Suprapubic skin (tissue), 4 donors: ENCODE data around the gene CASTOR1. TPM values are rescaled to one million over a fixed set of nuclear protein-coding genes. Genes with fewer than 3 reads are reported as not detected.

ENCODE experiments used
- DNase-seq, 2 donors: peaks; one replicate each; pipeline ENCODE4 v3.0.0-alpha.2; 2019; ENCODE audit warnings: low spot score in 2 of 2
- H3K27ac ChIP-seq: fragments of 200-600 bp; sonication (generic); one replicate; pipeline ENCODE4 v1.5.1; 2019
- H3K27me3 ChIP-seq: fragments of 200-600 bp; sonication (generic); one replicate; pipeline ENCODE4 v1.5.1; 2019
- H3K36me3 ChIP-seq: fragments of 200-600 bp; sonication (generic); one replicate; pipeline ENCODE4 v1.5.1; 2019
- H3K4me1 ChIP-seq: fragments of 200-600 bp; sonication (generic); one replicate; pipeline ENCODE4 v1.5.1; 2019
- H3K4me3 ChIP-seq: fragments of 200-600 bp; sonication (generic); one replicate; pipeline ENCODE4 v1.5.1; 2019; ENCODE audit warnings: mild to moderate bottlenecking
- H3K9me3 ChIP-seq: fragments of 200-600 bp; sonication (generic); one replicate; pipeline ENCODE4 v1.5.1; 2019
- CTCF ChIP-seq, 2 donors: fragments of 200-600 bp in 1 of 2; fragments of 450-650 bp in 1 of 2; sonication (generic) in 1 of 2; IDR thresholded peaks; one replicate each; pipeline ENCODE4 v1.5.1; 2016 to 2019; ENCODE audit warnings: antibody characterized with exemption in 2 of 2, mild to moderate bottlenecking in 1 of 2, moderate library complexity in 1 of 2
- EP300 ChIP-seq: sonication (generic); formaldehyde crosslinking; IDR thresholded peaks from one replicate; pipeline ENCODE4 v1.6.1; 2017; ENCODE audit warnings: antibody characterized with exemption
- POLR2A ChIP-seq, 2 donors: fragments of 450-650 bp; IDR thresholded peaks; one replicate each; pipeline ENCODE4 v1.6.1; 2017; ENCODE audit warnings: antibody characterized with exemption in 2 of 2, mild to moderate bottlenecking in 2 of 2, moderate library complexity in 2 of 2
- POLR2AphosphoS5 ChIP-seq, 3 donors: sonication (generic); formaldehyde crosslinking; IDR thresholded peaks; one replicate each; pipeline ENCODE4 v1.6.1; 2017; ENCODE audit warnings: antibody characterized with exemption in 3 of 3
- WGBS: methylation state at CpG from one replicate; pipeline ENCODE4 v1.1.5; 2018; 5-methylcytosine and 5-hydroxymethylcytosine counted together
- total RNA-seq, 4 donors: library from RNA; depleted of rRNA; stranded (reverse); fragments of >200 nt; gene quantifications; one replicate each; pipeline ENCODE4 v1.1.0, GENCODE V29; 2016

Gene CASTOR1
- total RNA-seq, 4 donors from 2014 or later: 16.3 to 22.8 (median 20.6) TPM

- no peaks in the 10 kb centered on the region for H3K36me3 ChIP-seq
- no peak overlapping the region for H3K4me3 ChIP-seq
- H3K27ac ChIP-seq: no peak overlapping the region
- H3K4me1 ChIP-seq: peaks cover 21% of the 10 kb centered on the region
- no peak for DNase-seq
- WGBS: 71% methylated on average over 26 of the region's 27 CpGs
- TF ChIP-seq CTCF (IDR thresholded peaks at IDR 0.05) (no peak), POLR2A (IDR thresholded peaks at IDR 0.05) (no peak), POLR2AphosphoS5 (IDR thresholded peaks at IDR 0.05) (no peak), EP300 (no peak)
- H3K27me3 ChIP-seq: no peaks in the 10 kb centered on the region
- no peaks in the 10 kb centered on the region for H3K9me3 ChIP-seq
These were observed 50.4 kb downstream of the CASTOR1 start for GRCh38 chr22:30238661-30239487.

GRCh38 chr22:30238136-30238535 lies 51.2 kb downstream of the CASTOR1 start:
- Histone ChIP-seq H3K9me3 (no peaks in the 10 kb centered on the region), H3K27me3 (no peaks in the 10 kb centered on the region), H3K36me3 (no peaks in the 10 kb centered on the region), H3K4me3 (no peak overlapping the region), H3K4me1 (peaks cover 21% of the 10 kb centered on the region), H3K27ac (no peak overlapping the region)
- WGBS: 70% methylated on average over 9 of the region's 9 CpGs
- TF ChIP-seq CTCF (IDR thresholded peaks at IDR 0.05) (no peak), POLR2AphosphoS5 (IDR thresholded peaks at IDR 0.05) (no peak), POLR2A (IDR thresholded peaks at IDR 0.05) (no peak), EP300 (no peak)
- no peak for DNase-seq

- Histone ChIP-seq H3K36me3 (no peaks in the 10 kb centered on the region), H3K27me3 (peaks cover 6% of the 10 kb centered on the region), H3K9me3 (no peaks in the 10 kb centered on the region), H3K4me1 (peaks cover 20% of the 10 kb centered on the region), H3K27ac (no peak overlapping the region), H3K4me3 (no peak overlapping the region)
- TF ChIP-seq POLR2A (IDR thresholded peaks at IDR 0.05): no peak
- TF ChIP-seq CTCF (IDR thresholded peaks at IDR 0.05): no peak
- no peak for TF ChIP-seq POLR2AphosphoS5 (IDR thresholded peaks at IDR 0.05)
- TF ChIP-seq EP300: no peak
- DNase-seq: no peak
- 91% methylated on average over 5 of the region's 5 CpGs for WGBS
These were observed 52.4 kb downstream of the CASTOR1 start for GRCh38 chr22:30236875-30237274.

- no peaks in the 10 kb centered on the region for H3K36me3 ChIP-seq
- no peak overlapping the region for H3K4me3 ChIP-seq
- H3K4me1 ChIP-seq: peaks cover 15% of the 10 kb centered on the region
- H3K27ac ChIP-seq: no peak overlapping the region
- 56% methylated on average over 10 of the region's 10 CpGs for WGBS
- TF ChIP-seq POLR2AphosphoS5 (IDR thresholded peaks at IDR 0.05) (no peak), CTCF (IDR thresholded peaks at IDR 0.05) (no peak), EP300 (no peak), POLR2A (IDR thresholded peaks at IDR 0.05) (no peak)
- peaks cover 6% of the 10 kb centered on the region for H3K27me3 ChIP-seq
- DNase-seq: no peak
- H3K9me3 ChIP-seq: no peaks in the 10 kb centered on the region
These were observed 53.6 kb downstream of the CASTOR1 start for GRCh38 chr22:30235687-30236170.

Other genes with a start within 250 kb of the CASTOR1 start
- not detected for gene HORMAD2, start 209.0 kb downstream of the CASTOR1 start, total RNA-seq
- 10 to 100 TPM in 1 of 4 donors, 1 to 10 TPM in 3; 4.2 to 15.3 (median 8.5) TPM for gene LIF, start 42.7 kb downstream of the CASTOR1 start, total RNA-seq
- under 1 TPM in 1 of 4 donors, not detected in 3; 0.34 TPM for gene OSM, start 22.7 kb downstream of the CASTOR1 start, total RNA-seq
- 10 to 100 TPM; 38.3 to 49.2 (median 43.0) TPM for gene TBC1D10A, start 37.4 kb upstream of the CASTOR1 start, total RNA-seq
- 100 to 1,000 TPM; 112 to 208 (median 152) TPM for gene SF3A1, start 67.4 kb upstream of the CASTOR1 start, total RNA-seq
- 1 to 10 TPM; 2.2 to 4.7 (median 3.1) TPM for gene CCDC157, start 67.5 kb upstream of the CASTOR1 start, total RNA-seq
- gene RNF215, start 97.9 kb upstream of the CASTOR1 start, total RNA-seq: 10 to 100 TPM in 2 of 4 donors, 1 to 10 TPM in 2; 6.3 to 15.5 (median 10.2) TPM
- gene SEC14L2, start 107.5 kb upstream of the CASTOR1 start, total RNA-seq: 10 to 100 TPM in 3 of 4 donors, 1 to 10 TPM in 1; 8.9 to 19.9 (median 13.5) TPM
- 10 to 100 TPM in 1 of 4 donors, 1 to 10 TPM in 3; 2.5 to 13.7 (median 3.5) TPM for gene MTFP1, start 136.3 kb upstream of the CASTOR1 start, total RNA-seq
- not detected for gene SEC14L3, start 182.5 kb upstream of the CASTOR1 start, total RNA-seq
- 1 to 10 TPM; 2.2 to 3.3 (median 2.7) TPM for gene SEC14L4, start 216.2 kb upstream of the CASTOR1 start, total RNA-seq